SK-N-SH treated with all-trans-retinoic acid at 6 μM for 48 hours (cell line): ENCODE measurements around the gene TAMALIN.

Experiments used
- ARNTL ChIP-seq: fragments of 450-650 bp; formaldehyde crosslinking; IDR thresholded peaks from 2 replicates; pipeline ENCODE4 v1.5.0; 2020; ENCODE audit warnings: low read depth, mild to moderate bottlenecking, moderate library complexity, borderline replicate concordance
- RARB ChIP-seq: fragments of 250-450 bp; sonication (Bioruptor Pico); IDR thresholded peaks from 2 replicates; pipeline ENCODE4 v1.8.0; 2021; ENCODE audit warnings: mild to moderate bottlenecking, moderate library complexity
- SNAI2 ChIP-seq: fragments of 250-450 bp; sonication (Bioruptor Pico); IDR thresholded peaks from 2 replicates; pipeline ENCODE4 v1.5.0; 2020; ENCODE audit warnings: mild to moderate bottlenecking, moderate library complexity
- ZC3H10 ChIP-seq: fragments of 250-450 bp; sonication (Bioruptor Pico); IDR thresholded peaks from 2 replicates; pipeline ENCODE4 v1.5.1; 2021; ENCODE audit warnings: mild to moderate bottlenecking, moderate library complexity
- ZFP30 ChIP-seq: fragments of 450-650 bp; formaldehyde crosslinking; IDR thresholded peaks from 2 replicates; pipeline ENCODE4 v1.5.0; 2022; ENCODE audit warnings: mild to moderate bottlenecking, moderate library complexity
- ZNF8 ChIP-seq: fragments of 450-650 bp; formaldehyde crosslinking; IDR thresholded peaks from 2 replicates; pipeline ENCODE4 v1.5.0; 2020; ENCODE audit warnings: mild to moderate bottlenecking, moderate library complexity

DNA sequence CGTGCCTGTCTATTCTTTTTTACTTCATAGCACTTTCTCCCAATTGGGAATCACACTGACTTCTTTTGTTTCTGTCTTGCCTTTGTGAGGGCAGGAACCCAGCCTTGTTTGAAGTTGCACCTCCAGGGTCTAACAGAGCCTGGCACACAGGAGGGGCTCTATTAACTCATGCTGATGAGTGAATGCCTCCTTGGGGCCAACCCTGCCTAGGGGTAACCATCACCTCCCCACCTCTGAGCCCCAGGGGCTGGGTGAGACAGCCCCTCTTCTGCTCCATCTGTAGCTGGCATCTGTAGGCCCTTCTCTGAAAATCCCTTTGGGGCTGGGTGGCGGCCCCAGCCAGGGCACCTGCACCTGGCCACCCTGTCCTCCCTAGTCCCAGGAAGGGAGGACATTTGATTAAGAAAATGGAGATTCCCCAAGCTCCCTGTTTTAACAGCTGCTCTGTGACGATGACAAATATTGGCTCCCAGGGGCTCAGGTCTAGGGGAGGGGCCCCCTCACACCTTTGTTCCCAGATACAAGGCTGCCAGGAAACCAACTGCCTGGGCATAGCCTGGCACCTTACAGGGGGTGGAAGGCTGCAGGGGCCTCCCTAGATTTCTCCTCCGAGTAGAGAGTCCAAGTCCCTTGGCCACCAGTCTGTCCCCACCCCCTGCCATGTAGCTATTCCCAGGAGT, 11.8 kb downstream of the TAMALIN start:
- TF ChIP-seq SNAI2 (CRISPR knock-in tag): no peak
- TF ChIP-seq ZC3H10 (CRISPR knock-in tag): no peak
- no peak for TF ChIP-seq RARB (CRISPR knock-in tag)
- no peak for TF ChIP-seq ZNF8 (CRISPR knock-in tag)
- TF ChIP-seq ZFP30 (CRISPR knock-in tag): no peak
- no peak for TF ChIP-seq ARNTL (CRISPR knock-in tag)
